OCI-LY7 (cell line): ENCODE measurements around the gene CTSO. TPM values are rescaled to one million over a fixed set of nuclear protein-coding genes. Genes with fewer than 3 reads are reported as not detected.

Source experiments
- BruUV-seq: library from RNA; stranded (reverse); fragments of 400-500 nt; replicated peaks from 2 replicates; lab custom pipeline; 2021; lab: Mats Ljungman, UMichigan
- CTCF ChIA-PET: fragments of 300-600 bp; sonication (Branson Sonifier 250); formaldehyde crosslinking; loops from one replicate; lab custom pipeline; 2022; ENCODE audit warnings: antibody characterized with exemption; ENCODE audit not compliant: unreplicated experiment; lab: Charles Lee
- POLR2A ChIA-PET: fragments of 300-600 bp; sonication (Branson Sonifier 250); formaldehyde crosslinking; loops from one replicate; lab custom pipeline; 2022; ENCODE audit warnings: antibody characterized with exemption; lab: Charles Lee
- DNase-seq: peaks from one replicate; pipeline ENCODE4 v3.0.0-alpha.2; 2015; ENCODE audit warnings: low spot score
- H2AFZ ChIP-seq: fragments of 200-600 bp; sonication (generic), shearing (Covaris generic); 2 replicates; pipeline ENCODE4 v1.6.1; 2014; ENCODE audit warnings: mild to moderate bottlenecking, antibody characterized with exemption, low read length, moderate library complexity
- H3K27ac ChIP-seq: fragments of 200-600 bp; sonication (generic); 2 replicates; pipeline ENCODE4 v1.5.1; 2014; ENCODE audit warnings: mixed run types, low read depth, mild to moderate bottlenecking, moderate library complexity, low read length, inconsistent platforms; ENCODE audit not compliant: poor library complexity, severe bottlenecking
- H3K36me3 ChIP-seq: fragments of 200-600 bp; sonication (generic); 2 replicates; pipeline ENCODE4 v1.6.1; 2014; ENCODE audit warnings: mild to moderate bottlenecking, antibody characterized with exemption, low read length, moderate library complexity, mixed read lengths; ENCODE audit not compliant: insufficient read depth
- H3K4me1 ChIP-seq: fragments of 200-600 bp; sonication (generic); 2 replicates; pipeline ENCODE4 v1.5.1; 2014; ENCODE audit warnings: mild to moderate bottlenecking, low read length; ENCODE audit not compliant: insufficient read depth, poor library complexity, severe bottlenecking
- H3K4me2 ChIP-seq: fragments of 200-600 bp; sonication (generic); 2 replicates; pipeline ENCODE4 v1.6.1; 2014; ENCODE audit warnings: mild to moderate bottlenecking, low read length
- H3K4me3 ChIP-seq: fragments of 200-600 bp; sonication (generic); 2 replicates; pipeline ENCODE4 v1.5.1; 2014; ENCODE audit warnings: mild to moderate bottlenecking, low read depth, low read length; ENCODE audit not compliant: poor library complexity, severe bottlenecking
- H3K79me2 ChIP-seq: fragments of 200-600 bp; sonication (generic); 2 replicates; pipeline ENCODE4 v1.6.1; 2016; ENCODE audit warnings: low read depth, mild to moderate bottlenecking, low read length, moderate library complexity, mixed read lengths; ENCODE audit not compliant: insufficient read depth
- H3K9me2 ChIP-seq: fragments of 200-600 bp; sonication (generic); 2 replicates; pipeline ENCODE4 v1.6.1; 2016; ENCODE audit warnings: mild to moderate bottlenecking, low read length, mixed read lengths; ENCODE audit not compliant: insufficient read depth
- H3K9me3 ChIP-seq: fragments of 200-600 bp; sonication (generic); 2 replicates; pipeline ENCODE4 v1.6.1; 2014; ENCODE audit warnings: mild to moderate bottlenecking, mixed run types, low read length, mixed read lengths
- H4K20me1 ChIP-seq: fragments of 200-600 bp; sonication (generic); 2 replicates; pipeline ENCODE4 v1.6.1; 2014; ENCODE audit warnings: mild to moderate bottlenecking, antibody characterized with exemption, low read length, moderate library complexity, mixed read lengths; ENCODE audit not compliant: insufficient read depth
- EZH2phosphoT487 ChIP-seq: fragments of 200-600 bp; sonication (generic); IDR thresholded peaks from 2 replicates; pipeline ENCODE4 v1.6.1; 2018; ENCODE audit warnings: low read depth, borderline replicate concordance, mild to moderate bottlenecking, mixed run types, antibody characterized with exemption, low read length, moderate library complexity, mixed read lengths
- intact Hi-C: fragments of 100-400 bp; cut with micrococcal nuclease; formaldehyde crosslinking; loops from one replicate; pipeline ENCODE4 v1.10.0; 2022; ENCODE audit not compliant: unreplicated experiment
- total RNA-seq, 2 experiments: library from RNA; depleted of rRNA in 1 of 2; stranded (reverse); fragments of >200 nt in 1 of 2; shearing (Covaris generic) in 1 of 2; gene quantifications; 2 replicates each; pipeline ENCODE4 v1.2.3, GENCODE V29; 2014 to 2022
- TF ChIP-seq, protein P1 (sequence below): fragments of 200-600 bp; sonication (generic); conservative IDR thresholded peaks from 2 replicates; pipeline ENCODE4 v1.5.1; 2014; ENCODE audit warnings: mild to moderate bottlenecking, antibody characterized with exemption, low read length, moderate library complexity, mixed read lengths

CTSO gene
- total RNA-seq, 2 experiments from 2014 or later: 0.92 to 1.8 TPM

DNA sequence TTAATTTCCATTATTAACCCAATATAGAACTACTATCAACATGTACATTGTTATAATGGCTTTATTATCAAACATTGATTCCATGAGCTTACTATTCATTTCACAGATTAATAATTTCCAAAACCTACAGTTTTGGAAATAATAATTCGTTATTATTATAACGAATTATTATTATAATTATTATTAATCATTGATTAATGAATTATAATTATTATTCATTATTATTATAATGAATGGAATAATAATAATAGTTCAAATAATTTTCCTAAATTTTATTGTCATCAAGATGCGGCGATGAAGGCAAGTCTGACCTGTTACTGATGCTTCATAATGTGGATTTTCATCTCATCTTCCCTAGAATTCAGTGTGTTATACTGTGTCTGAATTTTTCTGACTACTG, 22.0 kb downstream of the CTSO start:
- no peak for DNase-seq
- Histone ChIP-seq H3K4me3 (no peak overlapping the region), H4K20me1 (no peaks in the 10 kb centered on the region), H3K9me3 (no peaks in the 10 kb centered on the region), H3K4me1 (peaks cover 7% of the 10 kb centered on the region), H3K4me2 (no peak overlapping the region), H2AFZ (no peak overlapping the region), H3K36me3 (no peaks in the 10 kb centered on the region), H3K27ac (no peak overlapping the region), H3K9me2 (no peaks in the 10 kb centered on the region), H3K79me2 (no peaks in the 10 kb centered on the region)
- ChIA-PET CTCF (no interaction called here), POLR2A (interaction anchor here (0.5 to 0.6 kb wide), 2 partner anchors 86 to 1841 kb away, joined by 3 read pairs; no protein-coding TSS in a partner anchor)
- intact Hi-C loops: no loop called here
- no TSS peak for BruUV-seq
- TF ChIP-seq, protein P1, sequence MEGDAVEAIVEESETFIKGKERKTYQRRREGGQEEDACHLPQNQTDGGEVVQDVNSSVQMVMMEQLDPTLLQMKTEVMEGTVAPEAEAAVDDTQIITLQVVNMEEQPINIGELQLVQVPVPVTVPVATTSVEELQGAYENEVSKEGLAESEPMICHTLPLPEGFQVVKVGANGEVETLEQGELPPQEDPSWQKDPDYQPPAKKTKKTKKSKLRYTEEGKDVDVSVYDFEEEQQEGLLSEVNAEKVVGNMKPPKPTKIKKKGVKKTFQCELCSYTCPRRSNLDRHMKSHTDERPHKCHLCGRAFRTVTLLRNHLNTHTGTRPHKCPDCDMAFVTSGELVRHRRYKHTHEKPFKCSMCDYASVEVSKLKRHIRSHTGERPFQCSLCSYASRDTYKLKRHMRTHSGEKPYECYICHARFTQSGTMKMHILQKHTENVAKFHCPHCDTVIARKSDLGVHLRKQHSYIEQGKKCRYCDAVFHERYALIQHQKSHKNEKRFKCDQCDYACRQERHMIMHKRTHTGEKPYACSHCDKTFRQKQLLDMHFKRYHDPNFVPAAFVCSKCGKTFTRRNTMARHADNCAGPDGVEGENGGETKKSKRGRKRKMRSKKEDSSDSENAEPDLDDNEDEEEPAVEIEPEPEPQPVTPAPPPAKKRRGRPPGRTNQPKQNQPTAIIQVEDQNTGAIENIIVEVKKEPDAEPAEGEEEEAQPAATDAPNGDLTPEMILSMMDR: no peak
- no peak for TF ChIP-seq EZH2phosphoT487

DNA sequence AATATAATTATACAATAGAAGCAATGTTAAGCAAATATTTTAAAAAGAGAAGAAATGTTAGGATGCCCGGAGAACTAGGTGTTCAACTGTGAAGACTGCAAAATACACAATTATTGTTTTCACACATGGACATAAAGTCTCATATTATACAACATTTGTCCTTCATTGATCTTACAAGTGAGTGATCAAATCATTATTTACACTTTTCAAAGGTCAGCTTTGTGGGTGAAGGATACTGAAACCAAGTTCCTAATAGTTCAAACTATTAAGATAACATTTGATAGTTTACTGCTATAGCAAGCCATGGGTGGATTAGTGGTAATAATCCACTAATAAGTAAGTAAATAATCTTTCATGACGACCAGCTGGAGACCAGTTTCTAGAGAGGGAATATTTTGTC, 23.3 kb downstream of the CTSO start:
- H3K27ac ChIP-seq: no peak overlapping the region
- H3K4me2 ChIP-seq: no peak overlapping the region
- no peaks in the 10 kb centered on the region for H3K79me2 ChIP-seq
- intact Hi-C loops: no loop called here
- TF ChIP-seq EZH2phosphoT487: no peak
- TF ChIP-seq, protein P1: no peak
- H3K9me3 ChIP-seq: no peaks in the 10 kb centered on the region
- ChIA-PET CTCF (no interaction called here), POLR2A (interaction anchor here (1.5 kb wide), 1 partner anchor 9 kb away, joined by 3 read pairs; no protein-coding TSS in a partner anchor)
- no peak overlapping the region for H2AFZ ChIP-seq
- DNase-seq: no peak
- H3K4me3 ChIP-seq: no peak overlapping the region
- H3K36me3 ChIP-seq: no peaks in the 10 kb centered on the region
- BruUV-seq: no TSS peak
- H3K4me1 ChIP-seq: peaks cover 7% of the 10 kb centered on the region
- no peaks in the 10 kb centered on the region for H3K9me2 ChIP-seq
- no peaks in the 10 kb centered on the region for H4K20me1 ChIP-seq

DNA sequence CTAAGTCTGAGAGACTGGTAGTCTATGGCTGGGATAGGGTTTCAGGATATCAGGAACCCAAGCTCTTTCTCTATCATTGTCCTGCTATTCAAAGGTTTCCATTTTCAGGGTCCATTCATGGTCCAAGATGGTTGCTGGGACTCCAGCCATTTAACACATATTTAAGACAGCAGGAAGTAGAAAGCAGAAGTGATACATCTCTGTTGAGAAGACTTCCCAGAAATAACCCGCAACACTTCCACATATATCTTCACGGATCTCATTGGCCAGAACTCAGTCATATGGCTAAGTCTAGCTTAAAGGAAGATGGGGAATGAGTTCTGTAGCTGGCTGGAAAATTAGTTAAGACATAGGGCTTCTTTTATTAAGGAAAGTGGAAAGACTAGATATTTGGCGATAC, 23.8 kb downstream of the CTSO start:
- CTCF ChIA-PET: no interaction called here
- no peak for TF ChIP-seq EZH2phosphoT487
- TF ChIP-seq, protein P1: no peak
- BruUV-seq: no TSS peak
- POLR2A ChIA-PET: interaction anchor here (1.5 kb wide), 1 partner anchor 9 kb away, joined by 3 read pairs; no protein-coding TSS in a partner anchor
- no peaks in the 10 kb centered on the region for H3K36me3 ChIP-seq
- no peaks in the 10 kb centered on the region for H4K20me1 ChIP-seq
- no peaks in the 10 kb centered on the region for H3K9me3 ChIP-seq
- peaks cover 7% of the 10 kb centered on the region for H3K4me1 ChIP-seq
- peak; percentile 1 for DNase-seq
- H3K27ac ChIP-seq: no peak overlapping the region
- no peak overlapping the region for H3K4me2 ChIP-seq
- no peak overlapping the region for H3K4me3 ChIP-seq
- intact Hi-C loops: no loop called here
- no peak overlapping the region for H2AFZ ChIP-seq
- H3K79me2 ChIP-seq: no peaks in the 10 kb centered on the region
- H3K9me2 ChIP-seq: no peaks in the 10 kb centered on the region
